Activated T-helper 1 cell treated with anti-CD3 and anti-CD28 coated beads, Interleukin-12 subunit alpha, Interleukin-12 subunit beta, Interleukin-2, Interleukin-4 antibody, amounts not matched to agents 30 ng/mL and 10 ng/mL and 1 ng/mL, durations not matched to agents 14 hours and 24 hours and 36 hours (primary cell): ENCODE measurements around the gene TBC1D14. TPM values are rescaled to one million over a fixed set of nuclear protein-coding genes. Genes with fewer than 3 reads are reported as not detected.

Experiments used
- DNase-seq: peaks from one replicate; pipeline ENCODE4 v3.0.0; 2021; ENCODE audit warnings: low spot score
- H3K27ac Mint-ChIP-seq: one replicate; pipeline ENCODE4 v1.8.0; 2021; ENCODE audit warnings: mild to moderate bottlenecking, mixed read lengths
- H3K27me3 Mint-ChIP-seq: one replicate; pipeline ENCODE4 v1.8.0; 2022; ENCODE audit warnings: mild to moderate bottlenecking, moderate library complexity, mixed read lengths; ENCODE audit not compliant: insufficient read depth
- H3K36me3 Mint-ChIP-seq: one replicate; pipeline ENCODE4 v1.8.0; 2021; ENCODE audit warnings: low read depth, mixed read lengths
- H3K4me1 Mint-ChIP-seq: one replicate; pipeline ENCODE4 v1.8.0; 2021; ENCODE audit warnings: low read depth, mixed read lengths
- H3K4me3 Mint-ChIP-seq: one replicate; pipeline ENCODE4 v1.8.0; 2021; ENCODE audit warnings: mild to moderate bottlenecking, moderate library complexity, mixed read lengths
- H3K9me3 Mint-ChIP-seq: one replicate; pipeline ENCODE4 v1.8.0; 2021; ENCODE audit warnings: mixed read lengths
- intact Hi-C: fragments of 100-400 bp; cut with micrococcal nuclease; formaldehyde crosslinking; loops from one replicate; pipeline ENCODE4 v1.15.1; 2024
- total RNA-seq: library from RNA; stranded (reverse); gene quantifications from 2 replicates; pipeline ENCODE4 v1.2.3, GENCODE V29; 2022

TBC1D14 gene
- total RNA-seq, 1 donor from 2014 or later = 59.7 TPM

- H3K4me3 Mint-ChIP-seq = no peak overlapping the region
- no peaks in the 10 kb centered on the region for H3K27me3 Mint-ChIP-seq
- intact Hi-C loops = no loop called here
- H3K27ac Mint-ChIP-seq = no peak overlapping the region
- H3K4me1 Mint-ChIP-seq = peaks cover 25% of the 10 kb centered on the region
- peaks cover 22% of the 10 kb centered on the region for H3K36me3 Mint-ChIP-seq
- H3K9me3 Mint-ChIP-seq = no peaks in the 10 kb centered on the region
- no peak for DNase-seq
Measured at GRCh38 chr4:7051905-7052304, 142.3 kb downstream of the TBC1D14 start.

GRCh38 chr4:7052313-7052712, 142.7 kb downstream of the TBC1D14 start:
- intact Hi-C loops = no loop called here
- no peak overlapping the region for H3K27ac Mint-ChIP-seq
- no peaks in the 10 kb centered on the region for H3K9me3 Mint-ChIP-seq
- H3K4me3 Mint-ChIP-seq = no peak overlapping the region
- no peak for DNase-seq
- peaks cover 21% of the 10 kb centered on the region for H3K4me1 Mint-ChIP-seq
- peaks cover 21% of the 10 kb centered on the region for H3K36me3 Mint-ChIP-seq
- no peaks in the 10 kb centered on the region for H3K27me3 Mint-ChIP-seq

GRCh38 chr4:7052923-7053715, 143.5 kb downstream of the TBC1D14 start:
- Mint-ChIP-seq H3K27ac (no peak overlapping the region), H3K4me1 (peaks cover 23% of the 10 kb centered on the region), H3K27me3 (no peaks in the 10 kb centered on the region), H3K9me3 (no peaks in the 10 kb centered on the region), H3K4me3 (no peak overlapping the region), H3K36me3 (peaks cover 24% of the 10 kb centered on the region)
- intact Hi-C loops = no loop called here
- DNase-seq = no peak

GRCh38 chr4:7054106-7054880, 144.7 kb downstream of the TBC1D14 start:
- Mint-ChIP-seq H3K4me3 (no peak overlapping the region), H3K27ac (no peak overlapping the region), H3K4me1 (peaks cover 19% of the 10 kb centered on the region), H3K36me3 (peaks cover 22% of the 10 kb centered on the region), H3K27me3 (no peaks in the 10 kb centered on the region), H3K9me3 (no peaks in the 10 kb centered on the region)
- intact Hi-C loops = no loop called here
- DNase-seq = no peak

- intact Hi-C loops = no loop called here
- H3K36me3 Mint-ChIP-seq = peaks cover 23% of the 10 kb centered on the region
Measured at GRCh38 chr4:7055111-7055989, 145.7 kb downstream of the TBC1D14 start.

GRCh38 chr4:7055990-7056325, 146.3 kb downstream of the TBC1D14 start:
- intact Hi-C loops = no loop called here
- Mint-ChIP-seq H3K36me3 (peaks cover 29% of the 10 kb centered on the region), H3K4me1 (peaks cover 19% of the 10 kb centered on the region), H3K27ac (no peak overlapping the region), H3K4me3 (no peak overlapping the region), H3K9me3 (no peaks in the 10 kb centered on the region), H3K27me3 (no peaks in the 10 kb centered on the region)
- DNase-seq = no peak

More at GRCh38 chr4:7055111-7055989, 145.7 kb downstream of the TBC1D14 start:
- no peak overlapping the region for H3K4me3 Mint-ChIP-seq
- H3K4me1 Mint-ChIP-seq = peaks cover 19% of the 10 kb centered on the region
- no peaks in the 10 kb centered on the region for H3K9me3 Mint-ChIP-seq
- no peak for DNase-seq
- no peak overlapping the region for H3K27ac Mint-ChIP-seq
- no peaks in the 10 kb centered on the region for H3K27me3 Mint-ChIP-seq

GRCh38 chr4:7058792-7059191, 149.2 kb downstream of the TBC1D14 start:
- Mint-ChIP-seq H3K4me1 (peaks cover 9% of the 10 kb centered on the region), H3K4me3 (no peak overlapping the region), H3K9me3 (no peaks in the 10 kb centered on the region), H3K36me3 (peaks cover 45% of the 10 kb centered on the region), H3K27ac (no peak overlapping the region), H3K27me3 (no peaks in the 10 kb centered on the region)
- intact Hi-C loops = no loop called here
- DNase-seq = no peak

- Mint-ChIP-seq H3K27me3 (no peaks in the 10 kb centered on the region), H3K27ac (no peak overlapping the region), H3K36me3 (peaks cover 42% of the 10 kb centered on the region), H3K4me3 (no peak overlapping the region), H3K4me1 (peaks cover 15% of the 10 kb centered on the region), H3K9me3 (no peaks in the 10 kb centered on the region)
- intact Hi-C loops = no loop called here
- DNase-seq = no peak
Measured at GRCh38 chr4:7059662-7060061, 150.0 kb downstream of the TBC1D14 start.

GRCh38 chr4:7060346-7061150, 150.9 kb downstream of the TBC1D14 start:
- DNase-seq = no peak
- H3K4me3 Mint-ChIP-seq = no peak overlapping the region
- H3K36me3 Mint-ChIP-seq = peaks cover 41% of the 10 kb centered on the region
- H3K9me3 Mint-ChIP-seq = no peaks in the 10 kb centered on the region
- peaks cover 22% of the 10 kb centered on the region for H3K4me1 Mint-ChIP-seq
- H3K27ac Mint-ChIP-seq = no peak overlapping the region
- intact Hi-C loops = no loop called here
- H3K27me3 Mint-ChIP-seq = no peaks in the 10 kb centered on the region

GRCh38 chr4:7061815-7062214, 152.2 kb downstream of the TBC1D14 start:
- DNase-seq = no peak
- Mint-ChIP-seq H3K27ac (no peak overlapping the region), H3K36me3 (peaks cover 48% of the 10 kb centered on the region), H3K9me3 (no peaks in the 10 kb centered on the region), H3K27me3 (no peaks in the 10 kb centered on the region), H3K4me3 (no peak overlapping the region), H3K4me1 (peaks cover 32% of the 10 kb centered on the region)
- intact Hi-C loops = no loop called here

- no peaks in the 10 kb centered on the region for H3K9me3 Mint-ChIP-seq
- peaks cover 34% of the 10 kb centered on the region for H3K4me1 Mint-ChIP-seq
- peaks cover 50% of the 10 kb centered on the region for H3K36me3 Mint-ChIP-seq
- H3K27me3 Mint-ChIP-seq = no peaks in the 10 kb centered on the region
- DNase-seq = no peak
- H3K4me3 Mint-ChIP-seq = no peak overlapping the region
- H3K27ac Mint-ChIP-seq = no peak overlapping the region
- intact Hi-C loops = no loop called here
Measured at GRCh38 chr4:7062816-7063215, 153.2 kb downstream of the TBC1D14 start.

- Mint-ChIP-seq H3K4me3 (no peak overlapping the region), H3K27ac (no peak overlapping the region), H3K9me3 (no peaks in the 10 kb centered on the region), H3K27me3 (no peaks in the 10 kb centered on the region), H3K4me1 (peaks cover 33% of the 10 kb centered on the region), H3K36me3 (peaks cover 48% of the 10 kb centered on the region)
- intact Hi-C loops = no loop called here
- DNase-seq = no peak
Measured at GRCh38 chr4:7063362-7063761, 153.7 kb downstream of the TBC1D14 start.
